Left forelimb (tissue), 1 donor: ENCODE data around the gene BLMH.
A peak's percentile ranks its signal among the peaks of the same experiment; 100 is the strongest.

Source experiments
- DNase-seq: peaks from one replicate; pipeline ENCODE4 v3.0.0-alpha.2; 2018; ENCODE audit warnings: low spot score

BLMH gene

GRCh38 chr17:30304778-30305177 is 13.0 kb upstream of the BLMH start:
- DNase-seq, result no peak

GRCh38 chr17:30302241-30302640 is 10.5 kb upstream of the BLMH start:
- DNase-seq, result no peak

DNA sequence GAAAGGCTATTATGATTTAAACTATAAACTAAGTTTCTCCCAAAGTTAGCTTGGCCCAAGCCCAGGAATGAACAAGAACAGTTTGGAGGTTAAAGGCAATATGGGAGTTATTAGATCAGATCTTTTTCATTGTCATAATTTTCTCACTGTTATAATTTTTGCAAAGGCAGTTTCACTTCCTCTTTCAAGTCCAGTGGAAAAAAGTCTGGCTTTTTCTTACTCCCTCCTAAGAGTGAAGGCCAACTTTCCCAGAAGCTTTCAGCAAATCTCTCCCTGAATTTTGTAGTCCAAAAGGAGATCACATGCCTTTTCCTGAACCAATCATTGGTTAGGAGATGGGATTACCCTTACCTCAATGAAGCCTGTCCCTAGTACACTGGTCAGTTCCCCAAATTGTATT is 9.1 kb upstream of the BLMH start:
- DNase-seq, result no peak

DNA sequence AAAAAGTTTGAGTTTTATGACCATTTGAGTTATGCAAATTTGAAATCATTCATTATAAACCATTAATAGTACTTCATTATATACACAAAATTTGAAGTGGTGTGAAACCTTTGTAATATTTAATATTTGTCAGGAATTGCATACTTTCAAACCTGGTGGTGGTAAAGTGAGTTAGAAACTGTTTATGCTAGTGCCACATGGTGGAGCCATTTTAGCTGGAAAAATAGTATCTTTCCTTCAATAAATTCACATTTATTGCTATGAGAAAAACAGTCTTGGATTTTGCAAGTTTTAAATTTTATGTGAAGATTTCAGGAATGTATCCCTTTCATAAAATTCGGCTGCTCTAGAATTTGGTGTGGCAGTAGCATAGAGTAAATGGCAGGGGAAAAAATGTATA is 7.3 kb upstream of the BLMH start:
- DNase-seq, result no peak

DNA sequence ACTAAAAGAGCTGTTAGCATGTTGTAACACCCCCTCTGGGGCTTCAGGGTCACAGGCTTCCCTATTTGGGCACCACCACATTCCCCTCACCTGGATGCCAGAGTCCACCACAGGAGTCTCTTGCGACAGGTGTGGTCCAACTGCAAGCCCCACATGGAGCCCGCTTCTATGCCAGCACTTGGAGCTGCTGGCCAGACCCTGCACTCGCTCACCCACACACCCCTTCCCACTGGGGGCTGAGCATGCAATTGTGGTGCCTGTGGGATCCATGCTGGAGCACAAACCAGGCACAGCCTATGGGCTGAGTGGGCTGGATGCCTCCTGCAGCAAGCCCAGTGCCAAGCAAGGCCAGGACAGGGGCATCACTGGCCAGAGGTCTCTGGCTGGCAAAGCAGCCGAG is 6.0 kb upstream of the BLMH start:
- no peak for DNase-seq

- no peak for DNase-seq
These were observed 4.8 kb upstream of the BLMH start for GRCh38 chr17:30296499-30297080.

DNA sequence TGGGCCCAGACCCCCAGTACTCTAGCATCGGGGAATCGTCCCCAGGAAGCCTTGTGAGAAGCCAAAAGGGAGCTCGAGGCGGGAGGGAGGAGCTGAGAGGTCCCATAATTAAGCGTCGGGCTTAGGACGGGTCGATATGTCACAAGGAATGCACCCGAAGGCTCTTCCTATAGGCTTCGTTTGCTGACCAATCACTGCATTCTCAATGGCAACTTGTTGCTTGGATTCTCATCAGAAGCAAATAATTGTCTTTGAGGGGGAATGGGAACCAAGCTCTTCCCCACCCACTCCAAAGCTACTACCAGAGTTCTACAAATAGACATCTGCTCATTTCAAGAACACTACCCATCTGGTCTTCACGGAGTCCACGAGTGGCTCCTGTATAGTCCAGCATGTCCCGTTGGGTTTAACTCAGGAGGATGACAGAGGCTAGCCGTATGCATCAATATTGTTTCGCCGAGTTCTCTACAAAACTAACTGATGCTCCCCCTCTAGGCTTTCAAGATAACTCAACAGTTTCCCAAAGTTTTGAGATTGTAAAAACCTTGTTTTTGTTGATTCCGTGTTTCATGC is 628 bp upstream of the BLMH start:
- no peak for DNase-seq

DNA sequence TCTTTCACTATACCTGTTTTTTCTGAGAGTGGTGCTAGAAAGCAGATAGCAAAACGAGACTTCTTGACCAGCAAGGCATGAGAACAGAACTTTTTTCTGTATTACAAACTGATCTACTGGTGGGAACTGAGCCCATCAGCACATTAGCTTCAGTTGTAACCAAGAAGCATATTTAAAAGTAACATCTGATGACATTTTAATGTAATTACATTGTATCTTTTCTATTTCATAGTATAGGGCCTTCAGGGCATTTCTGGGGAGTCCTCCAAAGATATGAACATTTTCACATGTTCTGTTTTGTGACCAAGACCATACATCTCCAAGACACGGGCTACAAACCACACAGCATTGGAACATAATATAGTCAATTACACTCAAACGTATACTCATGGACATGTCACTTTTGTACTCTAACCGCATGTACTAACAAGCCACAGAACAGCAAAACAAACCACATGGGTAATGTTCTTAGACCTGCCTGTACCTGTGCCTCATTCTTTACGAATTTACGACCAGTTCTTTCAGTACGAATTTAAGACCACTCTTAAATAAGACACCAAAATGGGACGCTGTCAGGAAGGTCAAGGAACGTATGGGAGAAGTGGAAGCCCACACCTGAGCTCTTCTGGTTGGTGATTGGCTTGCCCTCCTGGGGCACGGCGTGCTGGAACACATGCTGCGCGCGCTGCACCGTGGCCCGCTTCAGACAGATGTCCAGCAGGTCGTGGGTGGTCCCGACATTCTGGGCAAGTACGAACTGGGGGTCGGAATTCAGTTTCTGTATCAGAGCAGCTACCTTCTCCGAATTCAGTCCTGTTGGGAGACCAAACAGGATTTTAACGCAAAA is 825 bp downstream of the BLMH start:
- peak; percentile 68 for DNase-seq

DNA sequence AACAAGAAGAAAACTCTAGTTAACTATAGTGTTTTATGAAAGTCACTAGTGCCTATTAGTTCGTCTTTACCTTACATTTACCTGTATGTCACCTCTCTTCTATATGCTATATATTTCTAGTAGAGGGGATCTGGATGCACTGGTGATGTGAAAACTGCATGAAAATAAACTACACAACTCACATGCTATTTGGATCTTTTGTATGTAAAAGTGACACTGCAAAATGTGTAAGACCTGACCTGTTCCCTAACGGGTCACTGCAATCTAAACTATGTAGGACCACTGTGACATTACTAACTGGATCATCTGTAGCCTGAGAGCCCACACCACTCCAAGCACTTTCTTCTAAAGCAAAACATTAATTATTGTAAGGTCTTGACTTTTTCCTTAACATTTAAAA is 1.7 kb downstream of the BLMH start:
- no peak for DNase-seq

GRCh38 chr17:30279156-30279555 is 12.6 kb downstream of the BLMH start:
- DNase-seq, result no peak

- DNase-seq, result no peak
These were observed 13.7 kb downstream of the BLMH start for GRCh38 chr17:30278032-30278431.

DNA sequence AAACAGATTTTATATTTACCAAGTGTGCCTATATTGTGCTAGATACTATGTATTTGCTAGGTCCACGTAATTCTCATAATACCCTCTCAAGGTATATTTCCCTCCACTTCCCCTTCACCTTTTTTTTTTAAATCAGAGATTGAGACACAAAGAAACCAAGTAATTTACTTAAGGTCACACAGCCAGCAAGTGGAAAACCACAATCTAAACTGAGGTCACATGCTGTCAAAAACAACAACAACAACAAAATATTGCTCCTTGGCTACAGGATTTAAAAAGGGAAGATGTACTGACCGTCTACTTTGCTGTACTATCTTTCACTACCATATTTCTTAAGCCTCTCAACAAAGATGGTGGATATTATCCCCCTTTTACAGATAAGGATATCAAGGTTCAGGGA is 15.8 kb downstream of the BLMH start:
- DNase-seq, result no peak

- DNase-seq, result no peak
These were observed 16.9 kb downstream of the BLMH start for GRCh38 chr17:30274887-30275286.

DNA sequence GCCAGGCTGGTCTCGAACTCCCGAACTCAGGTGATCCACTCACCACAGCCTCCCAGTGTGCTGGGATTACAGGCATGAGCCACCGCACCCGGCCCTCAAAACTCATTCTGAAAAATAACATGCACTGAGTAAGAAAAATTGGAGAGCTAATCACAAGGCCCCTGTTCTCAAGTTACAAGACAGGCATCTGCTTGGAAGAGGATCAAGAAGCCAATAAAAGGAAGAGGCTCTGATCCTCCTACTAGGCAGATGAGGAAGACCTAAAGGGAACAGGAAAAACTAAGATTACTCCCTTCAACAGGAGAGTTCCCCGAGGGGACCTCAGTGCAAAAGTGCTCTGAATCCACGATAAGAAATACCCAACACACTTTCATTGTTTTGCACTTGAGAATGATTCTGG is 18.4 kb downstream of the BLMH start:
- no peak for DNase-seq

GRCh38 chr17:30271102-30271501 is 20.6 kb downstream of the BLMH start:
- no peak for DNase-seq

DNA sequence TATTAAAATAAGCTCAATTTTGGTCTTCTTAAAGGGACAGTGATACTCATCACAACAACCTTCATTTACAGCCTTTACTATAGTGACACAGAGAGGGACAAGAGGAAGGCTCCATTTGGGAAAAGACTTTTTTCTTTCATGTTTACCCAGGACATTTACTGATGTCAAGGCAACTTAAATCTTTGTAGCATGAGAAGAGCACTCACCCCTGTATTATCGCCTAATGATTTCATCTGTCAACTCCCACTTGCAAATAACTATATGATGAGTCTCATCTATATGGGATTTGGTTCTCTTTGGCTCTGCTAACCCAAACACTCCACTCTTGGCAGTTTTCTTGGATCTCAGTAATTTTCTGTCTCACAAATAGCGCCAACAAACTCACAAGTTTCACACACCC is 24.1 kb downstream of the BLMH start:
- no peak for DNase-seq

- DNase-seq, result no peak
These were observed 28.0 kb downstream of the BLMH start for GRCh38 chr17:30263552-30264333.

DNA sequence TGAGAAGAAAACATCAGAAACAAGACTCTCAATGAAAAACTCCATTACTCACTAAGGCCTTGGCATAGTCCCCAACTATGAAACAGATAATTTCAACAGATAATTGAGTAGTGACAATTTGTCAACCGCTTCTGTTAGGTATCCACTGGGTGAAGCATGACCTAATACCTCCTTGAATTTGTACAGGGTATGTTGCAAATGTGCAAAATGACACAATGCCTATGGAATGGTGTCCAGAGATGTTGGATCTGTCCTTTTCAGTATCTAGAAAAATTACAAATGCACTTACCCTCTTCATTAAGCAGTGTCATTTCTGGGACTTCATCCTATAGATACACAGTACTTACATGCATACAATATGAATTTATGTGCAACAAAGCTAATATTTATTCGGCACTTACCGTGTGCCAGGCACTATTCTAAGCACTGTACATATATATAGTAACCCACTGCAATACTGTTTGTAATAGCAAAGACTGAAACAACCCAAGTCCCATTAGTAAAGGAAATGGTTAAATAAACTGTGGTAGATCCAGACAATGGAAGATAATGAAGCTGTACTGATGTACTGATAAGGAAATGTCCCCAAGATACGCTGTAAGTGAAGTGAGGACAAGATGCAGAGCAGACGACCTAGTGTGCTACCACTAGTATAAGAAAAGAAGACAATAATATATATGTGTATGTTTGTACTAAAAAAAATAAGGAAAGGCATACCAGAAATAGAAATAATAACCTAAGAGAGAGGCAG is 34.8 kb downstream of the BLMH start:
- no peak for DNase-seq

GRCh38 chr17:30254150-30254549 is 37.6 kb downstream of the BLMH start:
- DNase-seq, result no peak

DNA sequence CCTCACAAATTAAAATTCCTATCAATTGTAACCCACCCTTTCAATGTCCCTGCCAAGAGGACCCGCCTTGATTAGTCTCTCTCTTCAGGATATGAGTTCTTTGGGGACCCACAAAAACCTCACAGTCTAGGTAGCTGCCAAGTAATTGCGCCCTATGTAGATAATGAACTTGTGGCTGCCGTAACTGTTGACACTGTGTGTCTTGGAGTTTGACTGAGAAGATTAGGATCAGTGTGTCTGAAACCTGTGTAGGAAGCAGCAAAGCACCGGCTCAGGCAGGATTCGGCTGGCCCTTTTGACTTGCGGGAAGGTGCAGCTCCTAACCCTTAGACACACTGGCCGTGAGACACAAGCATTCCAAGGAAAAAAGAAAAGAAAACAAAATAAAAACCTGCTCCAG is 38.4 kb downstream of the BLMH start:
- no peak for DNase-seq

GRCh38 chr17:30251931-30252330 is 39.8 kb downstream of the BLMH start:
- no peak for DNase-seq

DNA sequence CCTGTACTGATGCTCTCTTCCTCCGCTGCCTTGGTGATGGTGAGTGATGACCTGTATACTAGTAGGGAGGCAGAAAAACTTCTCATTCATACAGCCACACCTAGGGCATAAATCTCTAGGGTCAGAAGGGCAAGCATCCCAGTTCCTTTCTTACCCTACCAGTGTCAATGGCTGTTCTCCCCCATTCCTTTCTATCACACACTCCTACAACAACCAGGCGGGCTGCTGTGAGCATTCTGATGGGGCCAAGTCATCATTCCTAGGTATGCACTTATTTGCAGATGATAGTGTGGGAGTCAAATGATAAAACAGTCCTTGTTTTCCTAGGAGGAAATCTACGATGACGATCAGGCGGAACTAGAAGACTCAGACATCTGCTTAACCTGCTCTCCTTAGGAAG is 42.3 kb downstream of the BLMH start:
- DNase-seq, result no peak
